GM21447 (cell line): ENCODE data around the gene CLTB.

ENCODE experiments used
- ATAC-seq: cut with Tn5 transposase; IDR thresholded peaks from one replicate; pipeline ENCODE4 v1.9.1; 2021; ENCODE audit not compliant: unreplicated experiment

The CLTB gene

GRCh38 chr5:176405656-176406435, 10.5 kb downstream of the CLTB start:
- ATAC-seq = no peak

GRCh38 chr5:176401281-176402205, 14.8 kb downstream of the CLTB start:
- no peak for ATAC-seq

- no peak for ATAC-seq
Measured at GRCh38 chr5:176400382-176401156, 15.8 kb downstream of the CLTB start.

- ATAC-seq = no peak
Measured at GRCh38 chr5:176397736-176398420, 18.5 kb downstream of the CLTB start.

GRCh38 chr5:176396330-176396729, 20.0 kb downstream of the CLTB start:
- no peak for ATAC-seq

GRCh38 chr5:176394881-176395675, 21.3 kb downstream of the CLTB start:
- ATAC-seq = no peak

GRCh38 chr5:176394096-176394495, 22.2 kb downstream of the CLTB start:
- no peak for ATAC-seq

- no peak for ATAC-seq
Measured at GRCh38 chr5:176392526-176392925, 23.8 kb downstream of the CLTB start.

- no peak for ATAC-seq
Measured at GRCh38 chr5:176391999-176392398, 24.3 kb downstream of the CLTB start.

GRCh38 chr5:176391479-176391878, 24.9 kb downstream of the CLTB start:
- ATAC-seq = no peak

- peak; percentile 24 for ATAC-seq
Measured at GRCh38 chr5:176389135-176390123, 26.9 kb downstream of the CLTB start.

- ATAC-seq = peak; percentile 92
Measured at GRCh38 chr5:176388444-176389134, 27.8 kb downstream of the CLTB start, which contains the start of the genes HIGD2A and NOP16. Gene HIGD2A, plus strand, starts transcription at chr5:176388751. Its CDS starts 69 bp downstream, at chr5:176388820. Gene NOP16, minus strand, starts transcription at chr5:176388598. Its CDS starts 59 bp downstream, at chr5:176388539.

GRCh38 chr5:176388003-176388443, 28.3 kb downstream of the CLTB start:
- ATAC-seq = peak; percentile 1

- ATAC-seq = no peak
Measured at GRCh38 chr5:176387384-176387925, 28.9 kb downstream of the CLTB start.

GRCh38 chr5:176386491-176386890, 29.8 kb downstream of the CLTB start:
- ATAC-seq = no peak

- no peak for ATAC-seq
Measured at GRCh38 chr5:176384991-176385390, 31.3 kb downstream of the CLTB start.

GRCh38 chr5:176384366-176384930, 31.9 kb downstream of the CLTB start:
- ATAC-seq = no peak
